ENCODE results near the gene CRYBB3.

GRCh38 chr22:25187469-25187868 lies 12.2 kb upstream of the CRYBB3 start:
- TF ChIP-seq POLR2A (IDR thresholded peaks at IDR 0.05) (no peak), CTCF (IDR thresholded peaks at IDR 0.05) (no peak)

All from uterus (tissue), 2 donors.